GM23338 (cell line): ENCODE measurements around the gene GCDH. TPM values are rescaled to one million over a fixed set of nuclear protein-coding genes. Genes with fewer than 3 reads are reported as not detected.
A peak's percentile ranks its signal among the peaks of the same experiment; 100 is the strongest.
"Not testable (repeated sequence)": the region's sequence is repeated elsewhere in the genome, so short reads cannot be mapped to it uniquely, and the experiment has no call there.

Source experiments
- ATAC-seq: fragments of 200-7000 bp; cut with Tn5 transposase; 3 replicates; pipeline ENCODE4 v1.9.1; 2020
- DNase-seq: peaks from one replicate; pipeline ENCODE4 v3.0.0-alpha.2; 2015; ENCODE audit warnings: low spot score
- H2AFZ ChIP-seq: fragments of 200-600 bp; sonication (generic); 2 replicates; pipeline ENCODE4 v1.8.0; 2016; ENCODE audit warnings: antibody characterized with exemption, mild to moderate bottlenecking, moderate library complexity
- H3F3A ChIP-seq: fragments of 200-600 bp; sonication (generic); replicated peaks from 2 replicates; pipeline ENCODE4 v1.8.0; 2017; ENCODE audit warnings: antibody characterized with exemption, mixed run types, low read depth
- H3K27ac ChIP-seq: fragments of 200-600 bp; sonication (generic); 2 replicates; pipeline ENCODE4 v1.6.1; 2016; ENCODE audit warnings: low read depth
- H3K27me3 ChIP-seq: fragments of 200-600 bp; sonication (generic); 2 replicates; pipeline ENCODE4 v1.8.0; 2016; ENCODE audit warnings: mild to moderate bottlenecking, mixed run types, moderate library complexity; ENCODE audit not compliant: insufficient read depth
- H3K36me3 ChIP-seq: fragments of 200-600 bp; sonication (generic); 2 replicates; pipeline ENCODE4 v1.8.0; 2016; ENCODE audit warnings: mild to moderate bottlenecking; ENCODE audit not compliant: insufficient read depth
- H3K4me1 ChIP-seq: fragments of 200-600 bp; sonication (generic); 2 replicates; pipeline ENCODE4 v1.8.0; 2016; ENCODE audit warnings: mild to moderate bottlenecking, moderate library complexity; ENCODE audit not compliant: insufficient read depth
- H3K4me2 ChIP-seq: fragments of 200-600 bp; sonication (generic); 2 replicates; pipeline ENCODE4 v1.7.1; 2017; ENCODE audit warnings: mixed run types
- H3K4me3 ChIP-seq: fragments of 200-600 bp; sonication (generic); 2 replicates; pipeline ENCODE4 v1.6.1; 2016; ENCODE audit warnings: mixed run types
- H3K79me2 ChIP-seq: fragments of 200-600 bp; sonication (generic); replicated peaks from 2 replicates; pipeline ENCODE4 v1.8.0; 2017; ENCODE audit warnings: mild to moderate bottlenecking; ENCODE audit not compliant: insufficient read depth
- H3K9me2 ChIP-seq: fragments of 200-600 bp; sonication (generic); 2 replicates; pipeline ENCODE4 v1.8.0; 2017; ENCODE audit not compliant: insufficient read depth
- H4K20me1 ChIP-seq: fragments of 200-600 bp; sonication (generic); replicated peaks from 2 replicates; pipeline ENCODE4 v1.8.0; 2017; ENCODE audit warnings: mild to moderate bottlenecking; ENCODE audit not compliant: insufficient read depth
- H3K27ac Mint-ChIP-seq: 2 replicates; pipeline ENCODE4 v1.8.0; 2020; ENCODE audit warnings: inconsistent platforms, mild to moderate bottlenecking, moderate library complexity, mixed read lengths
- H3K27me3 Mint-ChIP-seq: 3 replicates; pipeline ENCODE4 v1.8.0; 2022; ENCODE audit warnings: low read depth, mild to moderate bottlenecking, moderate library complexity, mixed read lengths, inconsistent platforms; ENCODE audit not compliant: insufficient read depth, poor library complexity
- H3K36me3 Mint-ChIP-seq: 3 replicates; pipeline ENCODE4 v1.8.0; 2021; ENCODE audit warnings: low read depth, mild to moderate bottlenecking, inconsistent platforms, moderate library complexity, mixed read lengths
- H3K4me1 Mint-ChIP-seq: 3 replicates; pipeline ENCODE4 v1.8.0; 2020; ENCODE audit warnings: mild to moderate bottlenecking, inconsistent platforms, mixed read lengths
- H3K4me3 Mint-ChIP-seq: 3 replicates; pipeline ENCODE4 v1.8.0; 2021; ENCODE audit warnings: moderate library complexity, mild to moderate bottlenecking, inconsistent platforms, mixed read lengths
- H3K9me3 Mint-ChIP-seq: 3 replicates; pipeline ENCODE4 v1.8.0; 2020; ENCODE audit warnings: moderate library complexity, mild to moderate bottlenecking, inconsistent platforms, mixed read lengths
- CREB1 ChIP-seq: fragments of 250-450 bp; sonication (Bioruptor Pico); IDR thresholded peaks from 2 replicates; pipeline ENCODE4 v1.5.0; 2020; ENCODE audit warnings: low read depth, mild to moderate bottlenecking, moderate library complexity
- POLR2AphosphoS5 ChIP-seq: IDR thresholded peaks from 2 replicates; pipeline ENCODE4 v1.6.1; 2016; ENCODE audit warnings: antibody characterized with exemption, low read depth
- ZNF114 ChIP-seq: fragments of 250-450 bp; sonication (Bioruptor Pico); IDR thresholded peaks from 2 replicates; pipeline ENCODE4 v1.5.0; 2020; ENCODE audit warnings: mild to moderate bottlenecking, moderate library complexity
- polyA plus RNA-seq: library from polyadenylated mRNA; unstranded; fragments of >200 nt; fragmentation: Nextera tagmentation; extraction: Ambion mirVana; gene quantifications from 2 replicates; pipeline ENCODE4 v1.2.1, GENCODE V29; 2016
- total RNA-seq: library from RNA; depleted of rRNA; stranded (reverse); fragments of >200 nt; shearing (Covaris generic); gene quantifications from 2 replicates; pipeline ENCODE4 v1.2.3, GENCODE V29; 2014
- TF ChIP-seq, protein P1 (sequence below), 2 experiments: fragments of 200-600 bp in 1 of 2; sonication (generic) in 1 of 2; conservative IDR thresholded peaks; 2 replicates each; pipeline versions ENCODE4 v1.5.1 to v1.6.1; 2016 to 2017; ENCODE audit warnings: antibody characterized with exemption in 2 of 2, low read depth in 2 of 2, mild to moderate bottlenecking in 2 of 2, moderate library complexity in 1 of 2
- TF ChIP-seq, protein P2 (sequence below): fragments of 250-450 bp; sonication (Bioruptor Pico); IDR thresholded peaks from 2 replicates; pipeline ENCODE4 v1.5.0; 2020; ENCODE audit warnings: mild to moderate bottlenecking, moderate library complexity

GCDH gene
- total and polyA plus RNA-seq, 2 experiments from 2014 or later, result 54.1 to 99.8 TPM

DNA sequence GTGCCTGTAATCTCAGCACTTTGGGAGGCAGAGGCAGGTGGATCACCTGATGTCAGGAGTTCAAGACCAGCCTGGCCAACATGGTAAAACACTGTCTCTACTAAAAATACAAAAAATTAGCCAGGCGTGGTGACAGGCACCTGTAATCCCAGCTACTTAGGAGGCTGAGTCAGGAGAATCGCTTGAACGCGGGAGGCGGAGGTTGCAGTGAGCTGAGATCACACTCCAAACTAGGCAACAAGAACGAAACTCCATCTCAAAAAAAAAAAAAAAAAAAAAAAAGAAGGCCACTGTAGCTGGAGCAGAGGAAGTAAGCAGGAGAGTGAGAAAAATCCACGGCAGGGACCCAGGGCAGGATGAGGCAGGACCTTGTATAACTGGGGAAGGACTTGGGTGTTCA, 44.3 kb upstream of the GCDH start:
- peaks cover 22% of the 10 kb centered on the region for H3F3A ChIP-seq
- H3K27ac ChIP-seq, H3K9me2 ChIP-seq, H4K20me1 ChIP-seq, H3K4me1 Mint-ChIP-seq, H3K27me3 ChIP-seq, H3K9me3 Mint-ChIP-seq, H3K79me2 ChIP-seq, DNase-seq, H3K4me3 ChIP-seq, H3K4me2 ChIP-seq, H3K4me3 Mint-ChIP-seq, H3K27ac Mint-ChIP-seq, H3K4me1 ChIP-seq, ATAC-seq, H2AFZ ChIP-seq, H3K36me3 ChIP-seq: not testable (repeated sequence)
- H3K27me3 Mint-ChIP-seq, result peaks cover 10% of the 10 kb centered on the region
- peaks cover 18% of the 10 kb centered on the region for H3K36me3 Mint-ChIP-seq

DNA sequence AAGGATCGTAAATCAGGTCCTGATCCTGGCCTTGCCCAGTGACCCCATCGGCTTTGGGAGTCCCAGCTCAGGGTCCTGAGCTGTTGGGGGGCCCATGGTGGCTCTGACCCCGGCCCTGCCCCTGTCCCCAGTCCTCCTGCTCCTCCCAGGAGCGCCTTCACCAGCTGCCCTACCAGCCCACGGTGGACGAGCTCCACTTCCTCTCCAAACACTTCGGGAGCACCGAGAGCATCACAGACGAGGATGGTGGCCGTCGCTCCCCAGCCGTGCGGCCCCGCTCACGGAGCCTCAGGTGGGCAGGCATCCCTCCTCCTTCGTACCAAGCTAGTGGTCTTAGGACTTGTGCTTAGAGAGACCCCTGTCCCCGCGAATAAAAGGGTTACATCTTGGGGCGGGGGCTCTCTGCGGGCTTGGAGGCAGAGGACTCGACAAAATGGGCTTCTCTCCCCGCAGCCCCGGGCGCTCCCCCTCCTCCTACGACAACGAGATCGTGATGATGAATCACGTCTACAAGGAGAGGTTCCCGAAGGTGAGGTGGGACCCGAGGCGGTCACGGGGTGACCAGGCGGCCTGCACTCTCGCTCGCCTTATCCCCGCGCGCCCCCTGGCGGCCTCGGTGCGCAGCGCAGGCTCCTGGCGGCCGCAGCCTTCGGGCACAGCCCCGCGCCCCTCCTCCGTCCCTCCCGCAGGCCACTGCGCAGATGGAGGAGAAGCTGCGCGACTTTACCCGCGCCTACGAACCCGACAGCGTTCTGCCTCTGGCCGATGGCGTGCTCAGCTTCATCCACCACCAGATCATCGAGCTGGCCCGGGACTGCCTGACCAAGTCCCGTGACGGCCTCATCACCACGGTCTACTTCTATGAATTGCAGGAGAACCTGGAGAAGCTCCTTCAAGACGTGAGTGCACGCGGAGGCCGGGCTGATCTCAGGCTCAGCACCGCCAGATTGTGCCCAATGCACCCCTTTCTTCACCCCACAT, 43.5 kb upstream of the GCDH start:
- Histone ChIP-seq H2AFZ (peak overlapping the region; percentile 96; the same call in 1 of the 2 replicates), H3K4me1 (0 out of 2 replicates have a peak, but pooled peaks cover 4% of the 10 kb centered on the region), H3K79me2 (no peaks in the 10 kb centered on the region; the same call in 1 of the 2 replicates), H3K27ac (no peak overlapping the region), H3F3A (peaks cover 17% of the 10 kb centered on the region), H3K27me3 (no peaks in the 10 kb centered on the region), H3K4me2 (peak overlapping the region; percentile 84), H4K20me1 (peaks cover 4% of the 10 kb centered on the region; the same call in 1 of the 2 replicates), H3K36me3 (no peaks in the 10 kb centered on the region), H3K4me3 (peak overlapping the region; percentile 57), H3K9me2 (no peaks in the 10 kb centered on the region)
- ATAC-seq (peak; percentile 99), DNase-seq (peak; percentile 93)
- TF ChIP-seq, protein P1, sequence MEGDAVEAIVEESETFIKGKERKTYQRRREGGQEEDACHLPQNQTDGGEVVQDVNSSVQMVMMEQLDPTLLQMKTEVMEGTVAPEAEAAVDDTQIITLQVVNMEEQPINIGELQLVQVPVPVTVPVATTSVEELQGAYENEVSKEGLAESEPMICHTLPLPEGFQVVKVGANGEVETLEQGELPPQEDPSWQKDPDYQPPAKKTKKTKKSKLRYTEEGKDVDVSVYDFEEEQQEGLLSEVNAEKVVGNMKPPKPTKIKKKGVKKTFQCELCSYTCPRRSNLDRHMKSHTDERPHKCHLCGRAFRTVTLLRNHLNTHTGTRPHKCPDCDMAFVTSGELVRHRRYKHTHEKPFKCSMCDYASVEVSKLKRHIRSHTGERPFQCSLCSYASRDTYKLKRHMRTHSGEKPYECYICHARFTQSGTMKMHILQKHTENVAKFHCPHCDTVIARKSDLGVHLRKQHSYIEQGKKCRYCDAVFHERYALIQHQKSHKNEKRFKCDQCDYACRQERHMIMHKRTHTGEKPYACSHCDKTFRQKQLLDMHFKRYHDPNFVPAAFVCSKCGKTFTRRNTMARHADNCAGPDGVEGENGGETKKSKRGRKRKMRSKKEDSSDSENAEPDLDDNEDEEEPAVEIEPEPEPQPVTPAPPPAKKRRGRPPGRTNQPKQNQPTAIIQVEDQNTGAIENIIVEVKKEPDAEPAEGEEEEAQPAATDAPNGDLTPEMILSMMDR (conservative IDR thresholded peaks at IDR 0.05; ENCODE audit: low read depth in 2 of 2), result peak; percentile 89 to 99
- TF ChIP-seq POLR2AphosphoS5 (peak; percentile 29; the same call in 1 of the 2 replicates), CREB1 (CRISPR knock-in tag) (0 out of 2 replicates have a peak, but pooled peaks have one; percentile 36), ZNF114 (no peak)
- TF ChIP-seq, protein P2, sequence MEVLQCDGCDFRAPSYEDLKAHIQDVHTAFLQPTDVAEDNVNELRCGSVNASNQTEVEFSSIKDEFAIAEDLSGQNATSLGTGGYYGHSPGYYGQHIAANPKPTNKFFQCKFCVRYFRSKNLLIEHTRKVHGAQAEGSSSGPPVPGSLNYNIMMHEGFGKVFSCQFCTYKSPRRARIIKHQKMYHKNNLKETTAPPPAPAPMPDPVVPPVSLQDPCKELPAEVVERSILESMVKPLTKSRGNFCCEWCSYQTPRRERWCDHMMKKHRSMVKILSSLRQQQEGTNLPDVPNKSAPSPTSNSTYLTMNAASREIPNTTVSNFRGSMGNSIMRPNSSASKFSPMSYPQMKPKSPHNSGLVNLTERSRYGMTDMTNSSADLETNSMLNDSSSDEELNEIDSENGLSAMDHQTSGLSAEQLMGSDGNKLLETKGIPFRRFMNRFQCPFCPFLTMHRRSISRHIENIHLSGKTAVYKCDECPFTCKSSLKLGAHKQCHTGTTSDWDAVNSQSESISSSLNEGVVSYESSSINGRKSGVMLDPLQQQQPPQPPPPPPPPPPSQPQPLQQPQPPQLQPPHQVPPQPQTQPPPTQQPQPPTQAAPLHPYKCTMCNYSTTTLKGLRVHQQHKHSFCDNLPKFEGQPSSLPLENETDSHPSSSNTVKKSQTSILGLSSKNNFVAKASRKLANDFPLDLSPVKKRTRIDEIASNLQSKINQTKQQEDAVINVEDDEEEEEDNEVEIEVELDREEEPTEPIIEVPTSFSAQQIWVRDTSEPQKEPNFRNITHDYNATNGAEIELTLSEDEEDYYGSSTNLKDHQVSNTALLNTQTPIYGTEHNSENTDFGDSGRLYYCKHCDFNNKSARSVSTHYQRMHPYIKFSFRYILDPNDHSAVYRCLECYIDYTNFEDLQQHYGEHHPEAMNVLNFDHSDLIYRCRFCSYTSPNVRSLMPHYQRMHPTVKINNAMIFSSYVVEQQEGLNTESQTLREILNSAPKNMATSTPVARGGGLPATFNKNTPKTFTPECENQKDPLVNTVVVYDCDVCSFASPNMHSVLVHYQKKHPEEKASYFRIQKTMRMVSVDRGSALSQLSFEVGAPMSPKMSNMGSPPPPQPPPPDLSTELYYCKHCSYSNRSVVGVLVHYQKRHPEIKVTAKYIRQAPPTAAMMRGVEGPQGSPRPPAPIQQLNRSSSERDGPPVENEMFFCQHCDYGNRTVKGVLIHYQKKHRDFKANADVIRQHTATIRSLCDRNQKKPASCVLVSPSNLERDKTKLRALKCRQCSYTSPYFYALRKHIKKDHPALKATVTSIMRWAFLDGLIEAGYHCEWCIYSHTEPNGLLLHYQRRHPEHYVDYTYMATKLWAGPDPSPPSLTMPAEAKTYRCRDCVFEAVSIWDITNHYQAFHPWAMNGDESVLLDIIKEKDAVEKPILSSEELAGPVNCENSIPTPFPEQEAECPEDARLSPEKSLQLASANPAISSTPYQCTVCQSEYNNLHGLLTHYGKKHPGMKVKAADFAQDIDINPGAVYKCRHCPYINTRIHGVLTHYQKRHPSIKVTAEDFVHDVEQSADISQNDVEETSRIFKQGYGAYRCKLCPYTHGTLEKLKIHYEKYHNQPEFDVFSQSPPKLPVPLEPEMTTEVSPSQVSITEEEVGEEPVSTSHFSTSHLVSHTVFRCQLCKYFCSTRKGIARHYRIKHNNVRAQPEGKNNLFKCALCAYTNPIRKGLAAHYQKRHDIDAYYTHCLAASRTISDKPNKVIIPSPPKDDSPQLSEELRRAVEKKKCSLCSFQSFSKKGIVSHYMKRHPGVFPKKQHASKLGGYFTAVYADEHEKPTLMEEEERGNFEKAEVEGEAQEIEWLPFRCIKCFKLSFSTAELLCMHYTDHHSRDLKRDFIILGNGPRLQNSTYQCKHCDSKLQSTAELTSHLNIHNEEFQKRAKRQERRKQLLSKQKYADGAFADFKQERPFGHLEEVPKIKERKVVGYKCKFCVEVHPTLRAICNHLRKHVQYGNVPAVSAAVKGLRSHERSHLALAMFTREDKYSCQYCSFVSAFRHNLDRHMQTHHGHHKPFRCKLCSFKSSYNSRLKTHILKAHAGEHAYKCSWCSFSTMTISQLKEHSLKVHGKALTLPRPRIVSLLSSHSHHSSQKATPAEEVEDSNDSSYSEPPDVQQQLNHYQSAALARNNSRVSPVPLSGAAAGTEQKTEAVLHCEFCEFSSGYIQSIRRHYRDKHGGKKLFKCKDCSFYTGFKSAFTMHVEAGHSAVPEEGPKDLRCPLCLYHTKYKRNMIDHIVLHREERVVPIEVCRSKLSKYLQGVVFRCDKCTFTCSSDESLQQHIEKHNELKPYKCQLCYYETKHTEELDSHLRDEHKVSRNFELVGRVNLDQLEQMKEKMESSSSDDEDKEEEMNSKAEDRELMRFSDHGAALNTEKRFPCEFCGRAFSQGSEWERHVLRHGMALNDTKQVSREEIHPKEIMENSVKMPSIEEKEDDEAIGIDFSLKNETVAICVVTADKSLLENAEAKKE (CRISPR knock-in tag), result no peak
- Mint-ChIP-seq H3K4me3 (peak overlapping the region; percentile 45; the same call in 2 of the 3 replicates), H3K27ac (no peak overlapping the region), H3K36me3 (peaks cover 14% of the 10 kb centered on the region), H3K9me3 (no peaks in the 10 kb centered on the region), H3K4me1 (peaks cover 6% of the 10 kb centered on the region; the same call in 2 of the 3 replicates), H3K27me3 (peaks cover 6% of the 10 kb centered on the region)
